ENCODE measurements around the gene PSEN2.
"Not testable (repeated sequence)": the region's sequence is repeated elsewhere in the genome, so short reads cannot be mapped to it uniquely, and the experiment has no call there.

PSEN2 gene

GRCh38 chr1:226916497-226916896 is 46.1 kb downstream of the PSEN2 start:
- no peak for DNase-seq (ENCODE audit: low spot score)

GRCh38 chr1:226919587-226919986 is 49.2 kb downstream of the PSEN2 start:
- no peak for DNase-seq (ENCODE audit: low spot score)

GRCh38 chr1:226919995-226920394 is 49.6 kb downstream of the PSEN2 start:
- DNase-seq (ENCODE audit: low spot score) = no peak

GRCh38 chr1:226920446-226920894 is 50.1 kb downstream of the PSEN2 start:
- DNase-seq (ENCODE audit: low spot score) = no peak

GRCh38 chr1:226921504-226921903 is 51.1 kb downstream of the PSEN2 start:
- DNase-seq (ENCODE audit: low spot score) = no peak

- not testable (repeated sequence) for DNase-seq (ENCODE audit: low spot score)
Measured at GRCh38 chr1:226929260-226930111, 59.1 kb downstream of the PSEN2 start.

- no peak for DNase-seq (ENCODE audit: low spot score)
Measured at GRCh38 chr1:226934483-226935237, 64.2 kb downstream of the PSEN2 start.

- DNase-seq (ENCODE audit: low spot score) = no peak
Measured at GRCh38 chr1:226937940-226938725, 67.7 kb downstream of the PSEN2 start.

GRCh38 chr1:226938903-226939437 is 68.6 kb downstream of the PSEN2 start:
- no peak for DNase-seq (ENCODE audit: low spot score)

- peak; percentile 55 for DNase-seq (ENCODE audit: low spot score)
Measured at GRCh38 chr1:226939438-226940028, 69.1 kb downstream of the PSEN2 start.

- peak; percentile 99 for DNase-seq (ENCODE audit: low spot score)
Measured at GRCh38 chr1:226940029-226940805, 69.8 kb downstream of the PSEN2 start, which contains the start of gene COQ8A. TSS of gene COQ8A (plus strand) at chr1:226940294. CDS start at chr1:226961386, 21,092 bp downstream.

- DNase-seq (ENCODE audit: low spot score) = no peak
Measured at GRCh38 chr1:226940806-226941067, 70.3 kb downstream of the PSEN2 start.

GRCh38 chr1:226942392-226942791 is 72.0 kb downstream of the PSEN2 start:
- DNase-seq (ENCODE audit: low spot score) = no peak

GRCh38 chr1:226943156-226943555 is 72.7 kb downstream of the PSEN2 start:
- no peak for DNase-seq (ENCODE audit: low spot score)

- no peak for DNase-seq (ENCODE audit: low spot score)
Measured at GRCh38 chr1:226943927-226944326, 73.5 kb downstream of the PSEN2 start.

- DNase-seq (ENCODE audit: low spot score) = no peak
Measured at GRCh38 chr1:226945106-226945857, 74.9 kb downstream of the PSEN2 start.

Measured in AG08396 (cell line).